GM19043 (cell line): ENCODE measurements around the gene LAMC2.
"Not testable (repeated sequence)": the region's sequence is repeated elsewhere in the genome, so short reads cannot be mapped to it uniquely, and the experiment has no call there.

Source experiments
- ATAC-seq: cut with Tn5 transposase; IDR thresholded peaks from one replicate; pipeline ENCODE4 v1.9.1; 2021; ENCODE audit warnings: low read depth; ENCODE audit not compliant: unreplicated experiment

The LAMC2 gene

GRCh38 chr1:183185941-183186490 is at the start of gene LAMC2:
LAMC2 (plus strand) TSS chr1:183186264; CDS start chr1:183186353, 89 bp downstream.
- ATAC-seq, result no peak

DNA sequence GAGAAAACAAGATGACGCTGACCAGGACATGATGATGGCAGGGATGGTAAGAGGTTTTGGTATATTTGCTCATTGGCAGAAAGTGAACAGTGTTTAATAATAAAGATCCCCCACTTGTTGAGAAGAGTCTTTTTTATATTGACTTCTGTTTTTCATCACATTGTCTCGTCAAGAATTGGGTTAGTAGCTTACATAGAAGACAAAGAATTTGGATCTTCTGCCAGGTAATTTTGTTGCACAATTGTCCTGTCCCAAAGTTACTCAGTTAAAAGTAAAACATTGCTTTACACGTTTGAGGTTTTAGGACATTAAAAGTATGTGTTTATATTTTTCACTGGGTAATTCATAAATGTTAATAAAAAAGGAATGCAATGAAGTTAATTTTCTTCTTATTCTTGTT is 48.3 kb upstream of the LAMC2 start:
- ATAC-seq, result no peak

DNA sequence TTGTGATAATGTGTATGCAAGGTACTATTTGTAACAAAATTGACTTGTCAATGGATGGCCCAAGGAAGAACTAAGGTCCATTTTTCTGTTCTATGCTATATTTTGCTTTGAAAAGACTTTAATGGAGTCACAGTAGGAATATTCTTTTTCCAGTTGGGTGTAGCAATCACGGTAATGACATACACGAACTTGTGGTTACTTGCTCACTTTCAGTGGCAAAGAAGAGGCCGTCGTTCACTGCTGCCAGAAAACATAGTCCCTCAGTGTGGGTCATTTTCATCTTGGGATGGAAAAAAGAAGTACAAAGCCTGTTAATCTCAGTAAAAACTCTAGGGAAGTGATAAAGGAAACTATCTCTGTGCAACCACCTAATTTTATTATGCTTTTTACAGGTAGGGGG is 47.8 kb upstream of the LAMC2 start:
- ATAC-seq, result no peak

GRCh38 chr1:183139281-183139942 is 46.7 kb upstream of the LAMC2 start:
- ATAC-seq, result no peak

DNA sequence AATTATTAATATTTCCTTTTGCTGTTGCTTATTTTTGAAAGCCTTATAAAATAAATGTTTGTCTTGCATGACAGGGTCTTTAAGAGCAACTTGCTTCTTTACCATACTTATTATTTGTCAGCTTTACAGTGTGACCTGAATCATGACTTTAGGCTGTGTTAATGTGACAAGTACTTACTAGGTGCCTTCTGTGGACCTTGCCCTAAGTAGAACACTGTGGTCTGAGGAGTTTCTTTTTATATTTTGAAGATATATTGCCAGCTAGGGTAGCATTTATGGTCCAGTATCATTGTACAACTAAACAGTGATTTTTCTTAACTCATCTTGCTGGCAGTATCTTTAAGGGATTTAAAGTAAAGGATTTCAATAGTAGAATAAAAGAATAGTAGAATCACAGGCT is 45.4 kb upstream of the LAMC2 start:
- no peak for ATAC-seq

- no peak for ATAC-seq
Measured at GRCh38 chr1:183142171-183142570, 43.9 kb upstream of the LAMC2 start.

GRCh38 chr1:183143576-183144315 is 42.3 kb upstream of the LAMC2 start:
- no peak for ATAC-seq

GRCh38 chr1:183144752-183145151 is 41.3 kb upstream of the LAMC2 start:
- ATAC-seq, result no peak

- no peak for ATAC-seq
Measured at GRCh38 chr1:183147735-183148134, 38.3 kb upstream of the LAMC2 start.

GRCh38 chr1:183148599-183148998 is 37.5 kb upstream of the LAMC2 start:
- ATAC-seq, result no peak

GRCh38 chr1:183149273-183149672 is 36.8 kb upstream of the LAMC2 start:
- ATAC-seq, result no peak

DNA sequence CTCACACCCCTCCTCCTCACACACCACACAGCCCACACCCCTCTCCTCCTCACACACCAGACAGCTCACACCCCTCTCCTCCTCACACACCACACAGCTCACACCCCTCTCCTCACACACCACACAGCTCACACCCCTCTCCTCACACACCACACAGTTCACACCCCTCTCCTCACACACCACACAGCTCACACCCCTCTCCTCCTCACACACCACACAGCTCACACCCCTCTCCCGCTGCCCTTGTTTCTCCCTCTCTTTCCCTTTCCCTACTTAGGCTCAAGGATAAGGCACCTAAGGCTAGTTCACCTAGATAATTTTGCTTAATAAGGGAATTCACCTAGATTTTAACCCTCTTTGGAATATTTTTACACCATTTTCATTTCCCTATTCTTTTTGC is 36.0 kb upstream of the LAMC2 start:
- ATAC-seq, result not testable (repeated sequence)

- ATAC-seq, result no peak
Measured at GRCh38 chr1:183150445-183150844, 35.6 kb upstream of the LAMC2 start.

DNA sequence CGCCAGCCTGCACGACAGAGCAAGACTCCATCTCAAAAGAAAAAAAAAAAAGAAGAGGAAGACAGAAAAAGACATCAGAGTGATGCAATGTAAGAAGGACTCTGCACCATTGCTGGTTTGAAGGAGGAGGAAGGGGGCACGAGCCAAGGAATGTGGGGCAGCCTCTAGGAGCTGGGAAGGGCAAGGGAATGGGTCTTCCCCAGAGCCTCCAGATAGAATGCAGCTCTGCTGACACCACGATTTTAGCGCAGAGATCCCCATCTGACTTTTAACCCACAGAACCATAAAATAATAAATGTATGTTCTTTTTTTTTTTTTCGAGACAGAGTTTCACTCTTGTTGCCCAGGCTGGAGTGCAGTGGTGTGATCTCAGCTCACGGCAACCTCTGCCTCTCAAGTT is 33.9 kb upstream of the LAMC2 start:
- ATAC-seq, result no peak

DNA sequence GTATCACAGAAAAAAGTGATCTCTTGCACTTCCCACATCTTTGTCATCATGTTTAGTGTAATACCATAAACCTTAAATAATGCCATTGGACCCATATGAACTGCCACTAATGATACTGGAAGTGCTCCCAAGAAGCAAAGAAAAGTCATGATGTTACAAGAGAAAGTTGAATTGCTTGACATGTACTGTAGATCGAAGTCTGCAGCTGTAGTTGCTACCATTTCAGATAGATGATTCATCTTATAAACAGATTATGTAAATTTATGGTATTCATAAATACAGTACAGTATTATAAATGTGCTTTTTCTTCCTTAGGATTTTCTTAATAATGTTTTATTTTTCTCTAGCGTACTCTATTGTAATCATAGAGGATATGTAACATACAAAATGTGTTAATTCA is 30.1 kb upstream of the LAMC2 start:
- ATAC-seq, result no peak

- no peak for ATAC-seq
Measured at GRCh38 chr1:183159960-183160359, 26.1 kb upstream of the LAMC2 start.

DNA sequence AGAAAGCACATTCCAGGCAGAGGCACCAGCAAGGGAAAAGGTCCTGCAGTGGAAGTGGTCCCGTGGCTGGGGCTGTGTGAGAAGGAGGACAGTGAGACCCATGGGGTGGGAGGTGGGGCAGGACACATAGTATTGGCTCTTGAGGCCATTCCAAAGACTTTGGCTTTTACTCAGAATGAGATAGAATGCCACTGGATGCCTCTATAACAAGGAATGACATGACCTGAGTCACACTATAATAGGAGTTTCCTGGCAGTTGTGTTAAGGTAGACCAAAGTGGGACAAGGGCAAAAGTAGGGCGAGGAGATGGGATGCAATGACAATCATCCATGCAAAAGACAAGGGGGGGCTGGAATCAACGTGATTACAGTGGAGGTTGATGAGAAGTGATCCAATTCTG is 24.7 kb upstream of the LAMC2 start:
- ATAC-seq, result no peak

GRCh38 chr1:183163316-183163715 is 22.7 kb upstream of the LAMC2 start:
- no peak for ATAC-seq

GRCh38 chr1:183164340-183164739 is 21.7 kb upstream of the LAMC2 start:
- no peak for ATAC-seq

DNA sequence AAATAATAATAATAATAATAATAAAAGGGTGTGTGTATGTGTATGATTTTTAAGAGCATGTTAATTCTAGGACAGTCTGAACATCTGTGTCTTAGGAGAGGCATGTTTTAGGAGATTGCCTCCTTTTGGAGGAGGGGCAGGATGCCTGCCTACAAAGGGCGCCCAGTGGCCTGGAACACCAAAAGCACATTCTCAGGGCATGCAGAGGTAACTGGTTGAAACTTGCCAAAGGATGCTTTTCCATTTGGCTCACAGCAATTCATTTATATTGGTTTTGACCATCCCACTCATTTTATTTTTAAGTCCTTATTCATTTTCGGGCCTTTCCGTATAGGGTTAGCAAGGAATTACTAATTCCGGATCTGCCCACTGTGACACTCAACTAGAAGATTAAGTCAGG is 21.1 kb upstream of the LAMC2 start:
- no peak for ATAC-seq

DNA sequence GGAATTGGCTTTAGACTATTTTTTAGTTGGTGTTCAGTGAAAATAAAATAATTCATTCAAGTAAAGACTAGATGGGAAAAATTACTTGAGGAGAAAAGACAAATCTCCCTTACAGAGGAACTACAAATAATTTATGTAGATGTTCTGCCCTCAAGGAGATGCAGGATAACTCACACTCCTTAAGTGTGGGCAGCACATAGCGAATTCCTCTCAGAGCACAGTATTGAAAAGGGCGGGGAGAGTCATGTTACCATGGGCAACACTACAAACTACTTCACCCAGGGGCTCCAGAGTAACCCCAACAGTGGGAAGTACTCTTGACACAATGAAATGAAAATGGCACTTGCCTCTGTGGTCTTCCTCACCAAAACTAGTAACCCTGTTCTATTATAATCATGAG is 20.6 kb upstream of the LAMC2 start:
- ATAC-seq, result no peak

DNA sequence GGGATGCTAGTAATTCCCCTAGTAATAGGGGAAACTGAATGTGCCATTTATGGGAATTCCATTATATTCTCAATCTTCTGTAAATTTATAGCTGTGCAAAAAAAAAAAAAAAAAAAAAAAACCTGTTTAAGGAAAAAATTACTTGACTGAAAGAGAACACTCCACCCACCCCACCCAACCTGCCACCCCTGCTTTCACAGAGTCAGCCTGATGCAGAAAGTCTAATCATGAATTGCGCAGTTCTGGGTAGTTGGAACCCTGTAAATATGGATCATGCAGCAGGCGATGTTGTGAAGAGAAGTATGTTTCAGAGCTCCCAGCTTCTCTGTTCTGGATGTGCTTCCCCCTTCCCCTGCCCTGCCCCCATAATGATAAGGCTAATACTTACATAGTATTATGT is 19.6 kb upstream of the LAMC2 start:
- no peak for ATAC-seq
